ENCODE measurements around the gene MYO1D.
"Not testable (repeated sequence)": the region's sequence is repeated elsewhere in the genome, so short reads cannot be mapped to it uniquely, and the experiment has no call there.

Gene MYO1D

DNA sequence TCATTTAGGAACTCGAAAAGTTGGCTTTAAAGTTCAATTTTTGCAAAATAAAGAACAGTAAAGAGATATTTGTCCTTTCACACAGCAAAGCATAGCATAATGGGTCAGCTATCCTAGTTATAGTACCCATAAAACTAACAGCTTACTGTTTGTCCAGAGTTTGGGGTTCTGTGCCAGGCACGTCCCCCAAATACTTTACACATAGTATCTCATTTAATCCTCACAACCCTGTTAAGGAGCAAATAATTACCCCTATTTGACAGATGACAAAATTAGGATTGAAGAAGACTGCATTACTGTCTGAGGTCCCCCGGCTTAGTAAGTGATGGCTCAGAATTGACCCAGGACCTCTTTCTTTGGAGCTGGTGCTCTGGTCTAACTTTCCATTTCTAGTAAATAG is 52.6 kb downstream of the MYO1D start:
- Histone ChIP-seq H3K9me3 (no peaks in the 10 kb centered on the region), H3K27ac (peak overlapping the region; percentile 62 to 71), H3K36me3 (no peaks in the 10 kb centered on the region), H3K4me3 (no peak overlapping the region), H3K27me3 (no peaks in the 10 kb centered on the region), H3K4me1 (peaks cover 0 to 88% (median 33%) of the 10 kb centered on the region in 4 donors)
- no peak for DNase-seq
- TF ChIP-seq, protein P1, sequence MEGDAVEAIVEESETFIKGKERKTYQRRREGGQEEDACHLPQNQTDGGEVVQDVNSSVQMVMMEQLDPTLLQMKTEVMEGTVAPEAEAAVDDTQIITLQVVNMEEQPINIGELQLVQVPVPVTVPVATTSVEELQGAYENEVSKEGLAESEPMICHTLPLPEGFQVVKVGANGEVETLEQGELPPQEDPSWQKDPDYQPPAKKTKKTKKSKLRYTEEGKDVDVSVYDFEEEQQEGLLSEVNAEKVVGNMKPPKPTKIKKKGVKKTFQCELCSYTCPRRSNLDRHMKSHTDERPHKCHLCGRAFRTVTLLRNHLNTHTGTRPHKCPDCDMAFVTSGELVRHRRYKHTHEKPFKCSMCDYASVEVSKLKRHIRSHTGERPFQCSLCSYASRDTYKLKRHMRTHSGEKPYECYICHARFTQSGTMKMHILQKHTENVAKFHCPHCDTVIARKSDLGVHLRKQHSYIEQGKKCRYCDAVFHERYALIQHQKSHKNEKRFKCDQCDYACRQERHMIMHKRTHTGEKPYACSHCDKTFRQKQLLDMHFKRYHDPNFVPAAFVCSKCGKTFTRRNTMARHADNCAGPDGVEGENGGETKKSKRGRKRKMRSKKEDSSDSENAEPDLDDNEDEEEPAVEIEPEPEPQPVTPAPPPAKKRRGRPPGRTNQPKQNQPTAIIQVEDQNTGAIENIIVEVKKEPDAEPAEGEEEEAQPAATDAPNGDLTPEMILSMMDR (IDR thresholded peaks at IDR 0.05): no peak
- intact Hi-C loops (cut with DNase I; ENCODE audit: low total_unique reads): no loop called here

DNA sequence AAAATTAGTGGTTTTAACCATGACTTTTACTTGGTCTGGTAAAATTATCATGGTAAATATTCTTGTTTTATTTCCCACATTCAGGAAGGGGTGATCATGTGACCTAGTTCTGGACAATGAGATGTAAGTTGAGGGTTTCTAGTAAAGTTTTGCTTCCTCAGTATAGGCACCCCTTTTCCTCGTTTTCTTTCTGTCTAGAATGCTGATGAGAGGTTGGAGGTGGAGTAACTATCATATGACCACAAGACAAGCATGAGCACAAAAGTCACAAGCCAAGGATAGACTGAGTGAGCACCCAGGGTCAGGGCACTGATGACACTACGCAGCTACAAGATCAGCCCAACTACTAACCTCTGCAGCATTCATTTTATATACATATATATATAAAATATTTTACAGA is 53.9 kb downstream of the MYO1D start:
- TF ChIP-seq, protein P1 (IDR thresholded peaks at IDR 0.05): no peak
- Histone ChIP-seq H3K36me3 (no peaks in the 10 kb centered on the region), H3K27ac (peak overlapping the region; percentile 62 to 71), H3K9me3 (no peaks in the 10 kb centered on the region), H3K27me3 (no peaks in the 10 kb centered on the region), H3K4me1 (peaks cover 0 to 88% (median 33%) of the 10 kb centered on the region in 4 donors), H3K4me3 (peak overlapping the region; percentile 45 to 48)
- intact Hi-C loops (cut with DNase I; ENCODE audit: low total_unique reads): no loop called here
- DNase-seq: no peak

DNA sequence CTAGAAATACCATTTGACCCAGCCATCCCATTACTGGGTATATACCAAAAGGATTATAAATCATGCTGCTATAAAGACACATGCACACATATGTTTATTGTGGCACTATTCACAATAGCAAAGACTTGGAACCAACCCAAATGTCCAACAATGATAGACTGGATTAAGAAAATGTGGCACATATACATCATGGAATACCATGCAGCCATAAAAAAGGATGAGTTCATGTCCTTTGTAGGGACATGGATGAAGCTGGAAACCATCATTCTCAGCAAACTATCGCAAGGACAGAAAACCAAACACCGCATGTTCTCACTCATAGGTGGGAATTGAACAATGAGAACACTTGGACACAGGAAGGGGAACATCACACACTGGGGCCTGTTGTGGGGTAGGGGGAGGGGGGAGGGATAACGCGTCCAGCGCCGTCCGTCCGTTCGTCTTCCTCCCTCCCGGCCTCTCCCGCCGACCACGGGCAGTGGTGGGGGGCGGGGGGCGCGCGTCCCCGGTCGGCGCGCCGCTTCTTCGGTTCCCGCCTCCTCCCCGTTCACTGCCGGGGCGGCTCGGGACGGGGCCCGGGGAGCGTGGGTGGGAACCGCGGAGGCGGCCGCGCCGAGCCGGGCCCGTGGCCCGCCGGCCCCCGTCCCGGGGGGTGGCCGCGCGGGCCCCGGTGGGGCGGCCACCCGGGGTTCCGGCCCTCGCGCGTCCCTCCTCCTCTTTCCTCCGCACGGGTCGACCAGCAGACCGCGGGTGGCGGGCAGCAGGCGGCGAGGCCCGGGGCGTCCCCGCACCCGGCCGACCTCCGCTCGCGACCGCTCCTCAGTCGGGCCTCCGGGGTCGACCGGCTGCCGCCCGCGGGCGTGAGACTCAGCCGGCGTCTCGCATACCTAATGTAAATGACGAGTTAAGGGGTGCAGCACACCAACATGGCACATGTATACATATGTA is 54.7 kb downstream of the MYO1D start:
- Histone ChIP-seq H3K27ac (peak overlapping the region; percentile 62 to 71), H3K4me1 (peaks cover 0 to 85% (median 31%) of the 10 kb centered on the region in 4 donors), H3K4me3 (peak overlapping the region; percentile 45 to 48)
- H3K36me3 ChIP-seq; intact Hi-C loops (cut with DNase I; ENCODE audit: low total_unique reads); H3K27me3 ChIP-seq; DNase-seq; H3K9me3 ChIP-seq: not testable (repeated sequence)

DNA sequence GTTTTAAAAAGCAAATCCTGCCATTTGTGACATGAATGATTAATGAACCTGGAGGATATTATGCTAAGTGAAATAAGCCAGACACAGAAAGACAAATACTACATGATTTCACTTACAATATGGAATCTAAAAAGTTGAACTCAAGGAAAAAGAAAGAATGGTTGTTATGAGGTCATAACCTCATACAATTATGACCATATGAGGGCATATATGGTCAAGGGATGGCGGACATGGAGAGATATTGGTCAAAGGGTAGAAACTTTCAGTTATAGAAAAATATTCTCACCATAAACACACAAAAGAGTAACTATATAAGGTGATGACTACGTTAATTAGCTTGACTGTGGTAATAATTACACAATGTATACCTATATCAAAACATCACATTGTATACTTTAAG is 56.5 kb downstream of the MYO1D start:
- no peak for DNase-seq
- TF ChIP-seq, protein P1 (IDR thresholded peaks at IDR 0.05): no peak
- intact Hi-C loops (cut with DNase I; ENCODE audit: low total_unique reads): no loop called here
- Histone ChIP-seq H3K27ac (peak overlapping the region; percentile 22 to 69), H3K36me3 (no peaks in the 10 kb centered on the region), H3K27me3 (no peaks in the 10 kb centered on the region), H3K4me3 (no peak overlapping the region), H3K9me3 (no peaks in the 10 kb centered on the region), H3K4me1 (peaks cover 0 to 85% (median 29%) of the 10 kb centered on the region in 4 donors)

DNA sequence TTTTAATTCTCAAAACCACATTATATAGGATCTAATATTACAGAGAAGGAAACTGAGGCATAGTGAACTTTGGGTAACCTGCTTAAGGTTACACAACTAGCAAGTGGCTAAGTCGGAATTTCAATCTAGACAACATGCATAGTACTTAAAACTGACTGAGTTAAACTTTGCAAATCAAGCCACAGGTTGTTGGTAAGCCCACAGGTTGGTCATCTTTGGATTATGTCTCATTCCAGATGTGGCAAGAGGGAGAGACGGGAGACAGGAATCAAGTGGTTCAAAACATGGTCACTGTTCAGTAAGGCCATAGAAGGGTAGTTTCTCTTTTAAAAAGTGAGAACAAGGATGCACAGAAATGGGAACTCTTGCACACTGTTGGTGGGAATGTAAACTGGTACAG is 57.1 kb downstream of the MYO1D start:
- H3K27me3 ChIP-seq: no peaks in the 10 kb centered on the region
- intact Hi-C loops (cut with DNase I; ENCODE audit: low total_unique reads): no loop called here
- H3K9me3 ChIP-seq: no peaks in the 10 kb centered on the region
- DNase-seq: no peak
- H3K27ac ChIP-seq: peak overlapping the region; percentile 64 to 69
- H3K36me3 ChIP-seq: no peaks in the 10 kb centered on the region
- TF ChIP-seq, protein P1 (IDR thresholded peaks at IDR 0.05): no peak
- H3K4me3 ChIP-seq: no peak overlapping the region
- peaks cover 0 to 85% (median 30%) of the 10 kb centered on the region in 4 donors for H3K4me1 ChIP-seq

DNA sequence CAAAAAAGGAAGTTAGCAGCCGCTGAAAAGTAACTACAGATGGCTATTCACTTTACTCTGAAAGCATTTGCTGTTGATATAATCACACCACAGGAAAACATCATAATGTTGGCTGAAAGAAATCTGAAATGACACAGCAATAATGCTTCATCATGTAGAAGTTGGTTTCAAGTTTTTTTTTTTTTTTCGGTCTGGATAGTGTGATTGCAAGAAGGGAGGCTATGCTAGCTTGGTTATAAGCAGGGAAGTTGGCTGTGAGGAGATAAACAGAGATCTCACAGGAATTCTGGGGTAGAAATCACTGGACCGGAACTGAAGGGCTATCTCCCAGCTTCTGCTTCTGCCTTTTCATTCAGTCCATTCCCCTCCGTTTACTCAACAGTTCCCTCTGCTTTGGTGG is 57.9 kb downstream of the MYO1D start:
- Histone ChIP-seq H3K27me3 (no peaks in the 10 kb centered on the region), H3K4me1 (peaks cover 0 to 85% (median 26%) of the 10 kb centered on the region in 4 donors), H3K27ac (peak overlapping the region; percentile 64 to 69), H3K4me3 (peak overlapping the region in 1 of 2 donors; percentile 1), H3K36me3 (no peaks in the 10 kb centered on the region), H3K9me3 (no peaks in the 10 kb centered on the region)
- intact Hi-C loops (cut with DNase I; ENCODE audit: low total_unique reads): no loop called here
- no peak for DNase-seq
- TF ChIP-seq, protein P1 (IDR thresholded peaks at IDR 0.05): no peak

All from tibial artery (tissue), 4 donors.